COLO668 (cell line): ENCODE measurements around the gene DHX8.

Source experiments
- DNase-seq: peaks from one replicate; lab custom pipeline; 2025; ENCODE audit not compliant: unreplicated experiment; lab: John Stamatoyannopoulos, UW

DHX8 gene

GRCh38 chr17:43546319-43547188 is 62.8 kb downstream of the DHX8 start, which contains the start of gene ETV4:
Gene ETV4 (minus strand): TSS chr17:43546340. CDS start chr17:43545617, 723 bp downstream.
- peak; percentile 84 for DNase-seq

GRCh38 chr17:43547189-43547550 is 63.4 kb downstream of the DHX8 start:
- DNase-seq = no peak

GRCh38 chr17:43547659-43548256 is 64.0 kb downstream of the DHX8 start:
- DNase-seq = no peak

- no peak for DNase-seq
Measured at GRCh38 chr17:43548689-43549379, 65.1 kb downstream of the DHX8 start.

GRCh38 chr17:43549496-43549895 is 65.7 kb downstream of the DHX8 start:
- DNase-seq = no peak

- no peak for DNase-seq
Measured at GRCh38 chr17:43550754-43551153, 67.0 kb downstream of the DHX8 start.

GRCh38 chr17:43552229-43552837 is 68.6 kb downstream of the DHX8 start:
- peak; percentile 7 for DNase-seq

GRCh38 chr17:43553573-43553972 is 69.8 kb downstream of the DHX8 start:
- DNase-seq = no peak

- no peak for DNase-seq
Measured at GRCh38 chr17:43554857-43555256, 71.1 kb downstream of the DHX8 start.

- no peak for DNase-seq
Measured at GRCh38 chr17:43556292-43556691, 72.5 kb downstream of the DHX8 start.

GRCh38 chr17:43558805-43559160 is 75.0 kb downstream of the DHX8 start:
- no peak for DNase-seq

- no peak for DNase-seq
Measured at GRCh38 chr17:43559161-43559816, 75.5 kb downstream of the DHX8 start.

- DNase-seq = no peak
Measured at GRCh38 chr17:43560461-43561427, 77.0 kb downstream of the DHX8 start.

- no peak for DNase-seq
Measured at GRCh38 chr17:43562679-43563599, 79.2 kb downstream of the DHX8 start.

GRCh38 chr17:43563600-43564594 is 80.1 kb downstream of the DHX8 start:
- DNase-seq = no peak

GRCh38 chr17:43568506-43569082 is 84.8 kb downstream of the DHX8 start:
- no peak for DNase-seq

GRCh38 chr17:43570518-43570928 is 86.7 kb downstream of the DHX8 start:
- DNase-seq = no peak
